ENCODE measurements around the gene CRTC1. TPM values are rescaled to one million over a fixed set of nuclear protein-coding genes. Genes with fewer than 3 reads are reported as not detected.

Gene CRTC1
- polyA plus RNA-seq, 4 donors: 16.6 to 23.1 (median 18.9) TPM

DNA sequence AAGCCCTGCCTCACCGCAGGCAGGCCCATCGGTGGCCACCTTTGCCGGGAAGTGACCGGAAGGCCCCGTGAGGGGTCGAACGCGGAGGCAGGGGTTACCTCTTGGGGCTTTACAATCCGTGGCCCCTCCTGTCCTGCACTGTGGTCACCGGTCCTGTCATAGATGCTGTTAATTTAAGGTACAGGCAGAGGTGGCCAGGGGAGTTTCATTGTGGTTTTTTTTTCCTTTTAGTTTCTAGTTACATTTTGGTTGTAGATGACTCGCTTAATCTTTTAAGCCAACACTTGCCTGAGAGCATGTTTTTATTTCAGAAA lies 94.6 kb downstream of the CRTC1 start:
- DNase-seq (ENCODE audit: low read depth in 4 of 4, low spot score in 3 of 4): no peak

DNA sequence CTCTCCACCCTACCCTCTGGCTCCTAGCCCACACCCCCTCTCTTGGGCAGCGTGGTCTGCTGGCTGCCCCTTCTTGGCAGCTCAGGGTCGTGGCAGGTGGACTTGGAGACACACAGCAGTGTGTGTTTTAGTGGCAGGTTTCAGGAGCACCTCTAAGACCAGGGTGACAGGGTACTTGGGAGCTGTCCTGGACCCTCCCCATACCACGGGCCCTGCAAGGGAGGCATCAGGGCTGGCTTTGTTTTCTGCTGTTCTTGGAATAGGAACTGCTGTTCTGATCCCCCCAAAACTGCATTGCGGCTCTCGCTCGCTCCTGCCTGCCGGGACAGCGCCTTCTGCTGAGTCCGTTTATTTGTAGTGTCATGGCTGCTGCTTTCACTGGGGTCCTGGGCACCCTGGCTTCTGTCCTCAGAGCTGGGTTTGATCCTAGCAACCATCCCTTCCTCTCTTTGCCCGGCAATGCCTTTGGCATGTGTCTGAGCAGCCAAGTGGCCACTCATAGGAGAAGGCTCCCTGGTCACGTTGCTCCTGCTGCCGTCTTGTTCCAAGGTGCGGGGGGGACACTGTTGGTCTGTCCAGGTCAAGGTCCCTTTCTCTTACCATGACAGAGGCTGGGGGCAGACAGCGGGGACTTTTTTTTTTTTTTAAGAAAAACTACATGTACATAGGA lies 95.5 kb downstream of the CRTC1 start:
- no peak for DNase-seq (ENCODE audit: low read depth in 4 of 4, low spot score in 3 of 4)

DNA sequence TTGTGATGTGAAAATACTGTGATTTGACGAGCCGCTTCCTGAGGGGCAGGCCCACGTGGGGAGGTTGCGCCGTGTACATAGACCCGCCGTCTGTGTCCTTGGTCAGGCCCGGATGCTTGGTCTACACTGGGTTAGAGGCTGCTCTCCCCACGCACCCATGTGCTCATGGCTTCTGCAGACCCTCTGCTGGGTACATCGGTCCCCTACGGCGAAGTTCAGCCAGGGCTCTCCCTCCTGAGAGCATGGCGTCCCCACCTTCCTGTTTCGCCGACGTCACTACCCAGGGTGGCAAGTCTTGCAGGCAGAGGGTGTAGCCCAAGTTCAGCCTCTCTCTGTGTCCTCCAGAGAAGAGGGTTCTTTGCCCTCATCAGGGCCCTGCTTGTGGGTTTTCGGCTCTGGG lies 96.6 kb downstream of the CRTC1 start:
- DNase-seq (ENCODE audit: low read depth in 4 of 4, low spot score in 3 of 4): no peak

GRCh38 chr19:18780631-18781030 lies 97.2 kb downstream of the CRTC1 start:
- no peak for DNase-seq (ENCODE audit: low read depth in 4 of 4, low spot score in 3 of 4)

- no peak for DNase-seq (ENCODE audit: low read depth in 4 of 4, low spot score in 3 of 4)
Observed at GRCh38 chr19:18781047-18781600, 97.6 kb downstream of the CRTC1 start.

GRCh38 chr19:18781885-18782527 lies 98.5 kb downstream of the CRTC1 start:
- no peak for DNase-seq (ENCODE audit: low read depth in 4 of 4, low spot score in 3 of 4)

GRCh38 chr19:18782559-18783225 lies 99.2 kb downstream of the CRTC1 start:
- DNase-seq (ENCODE audit: low read depth in 4 of 4, low spot score in 3 of 4): no peak

- DNase-seq (ENCODE audit: low read depth in 4 of 4, low spot score in 3 of 4): no peak
Observed at GRCh38 chr19:18783958-18784785, 100.7 kb downstream of the CRTC1 start.

GRCh38 chr19:18784786-18785120 lies 101.3 kb downstream of the CRTC1 start:
- no peak for DNase-seq (ENCODE audit: low read depth in 4 of 4, low spot score in 3 of 4)

DNA sequence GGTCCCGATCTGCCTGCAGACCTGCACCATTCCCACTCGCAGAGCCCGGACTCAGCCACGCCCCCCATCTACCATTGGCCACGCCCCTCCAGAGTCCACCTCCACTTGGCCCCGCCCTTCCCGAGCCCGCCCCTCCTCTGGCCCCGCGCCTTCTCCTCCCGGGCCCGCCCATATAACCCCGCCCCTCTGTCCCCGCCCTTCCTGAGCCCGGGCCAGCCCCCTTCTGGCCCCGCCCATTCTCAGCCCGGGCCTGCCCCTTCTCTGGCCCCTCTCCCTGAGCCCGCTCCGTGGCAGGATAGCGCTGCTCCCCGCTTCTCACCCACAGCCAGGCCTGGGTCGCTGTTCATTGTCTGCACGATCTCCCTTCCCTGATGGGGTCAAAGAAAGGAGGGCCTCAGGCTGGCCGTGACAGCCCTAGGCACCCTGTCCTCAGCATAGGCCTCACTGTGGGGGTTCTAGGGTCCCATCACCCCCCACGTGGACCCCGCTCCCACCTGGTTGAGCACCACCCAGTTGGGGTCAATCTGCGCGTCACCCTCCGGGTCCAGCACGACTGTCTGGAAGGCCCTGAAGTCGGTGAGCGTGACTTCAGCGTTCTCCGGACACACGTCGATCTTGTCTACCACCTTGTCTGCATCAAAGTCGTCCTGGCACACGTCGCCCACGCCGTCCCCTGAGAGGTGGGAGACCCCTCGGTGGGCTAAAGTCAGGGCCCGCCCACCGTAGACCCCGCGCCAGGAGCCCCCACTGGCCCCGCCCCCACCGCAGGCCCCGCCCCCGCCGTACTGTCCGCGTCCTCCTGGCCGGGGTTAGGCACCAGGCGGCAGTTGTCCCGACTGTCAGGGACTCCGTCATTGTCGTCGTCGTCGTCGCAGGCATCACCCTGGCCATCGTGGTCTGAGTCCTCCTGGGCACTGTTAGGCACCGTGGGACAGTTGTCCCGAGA lies 102.0 kb downstream of the CRTC1 start:
- DNase-seq (ENCODE audit: low read depth in 4 of 4, low spot score in 3 of 4): peak in 2 of 4 donors; percentile 23 to 33

DNA sequence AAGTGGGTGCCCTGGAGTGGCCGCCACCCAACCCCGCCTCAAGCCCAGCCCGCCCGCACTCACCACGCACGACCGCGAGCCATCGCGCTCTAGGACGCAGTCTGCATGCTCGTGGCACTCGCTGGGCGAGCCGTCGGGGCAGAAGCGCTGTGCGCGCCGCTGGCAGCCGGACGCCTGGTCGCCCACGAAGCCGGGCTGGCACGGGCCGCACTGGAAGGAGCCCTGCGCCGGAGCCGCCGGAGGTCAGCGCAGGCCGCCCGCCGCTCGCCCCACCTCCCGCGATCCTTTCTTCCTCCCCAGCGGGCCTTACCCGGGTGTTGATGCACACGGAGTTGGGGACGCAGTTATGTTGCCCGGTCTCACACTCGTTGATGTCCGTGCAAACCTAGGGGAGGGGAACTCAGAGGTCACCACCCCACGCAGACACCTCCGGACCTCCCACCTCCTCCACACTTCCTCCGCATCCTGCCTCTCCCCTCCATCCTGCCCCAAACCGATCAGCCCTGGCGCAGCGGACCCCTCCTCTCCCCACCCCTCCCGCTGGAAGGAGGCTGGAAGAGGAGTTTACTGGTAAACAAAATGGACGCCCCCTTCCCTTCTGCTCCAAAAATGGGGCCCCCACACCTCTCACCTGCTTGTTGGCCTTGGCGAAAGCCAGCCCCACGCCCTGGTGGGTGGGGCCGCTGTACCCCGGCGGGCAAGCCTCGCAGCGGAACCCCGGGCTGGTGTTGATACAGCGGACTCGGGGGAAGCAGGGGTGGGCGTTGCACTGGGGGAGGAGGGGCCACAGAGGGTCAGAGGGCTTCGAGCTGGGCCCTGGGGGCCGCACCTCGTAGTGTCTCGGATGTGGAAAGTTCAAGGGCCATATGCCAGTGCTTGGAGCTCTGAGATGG lies 105.3 kb downstream of the CRTC1 start:
- no peak for DNase-seq (ENCODE audit: low read depth in 4 of 4, low spot score in 3 of 4)

GRCh38 chr19:18789422-18789869 lies 106.0 kb downstream of the CRTC1 start:
- no peak for DNase-seq (ENCODE audit: low read depth in 4 of 4, low spot score in 3 of 4)

- no peak for DNase-seq (ENCODE audit: low read depth in 4 of 4, low spot score in 3 of 4)
Observed at GRCh38 chr19:18789883-18790565, 106.5 kb downstream of the CRTC1 start.

DNA sequence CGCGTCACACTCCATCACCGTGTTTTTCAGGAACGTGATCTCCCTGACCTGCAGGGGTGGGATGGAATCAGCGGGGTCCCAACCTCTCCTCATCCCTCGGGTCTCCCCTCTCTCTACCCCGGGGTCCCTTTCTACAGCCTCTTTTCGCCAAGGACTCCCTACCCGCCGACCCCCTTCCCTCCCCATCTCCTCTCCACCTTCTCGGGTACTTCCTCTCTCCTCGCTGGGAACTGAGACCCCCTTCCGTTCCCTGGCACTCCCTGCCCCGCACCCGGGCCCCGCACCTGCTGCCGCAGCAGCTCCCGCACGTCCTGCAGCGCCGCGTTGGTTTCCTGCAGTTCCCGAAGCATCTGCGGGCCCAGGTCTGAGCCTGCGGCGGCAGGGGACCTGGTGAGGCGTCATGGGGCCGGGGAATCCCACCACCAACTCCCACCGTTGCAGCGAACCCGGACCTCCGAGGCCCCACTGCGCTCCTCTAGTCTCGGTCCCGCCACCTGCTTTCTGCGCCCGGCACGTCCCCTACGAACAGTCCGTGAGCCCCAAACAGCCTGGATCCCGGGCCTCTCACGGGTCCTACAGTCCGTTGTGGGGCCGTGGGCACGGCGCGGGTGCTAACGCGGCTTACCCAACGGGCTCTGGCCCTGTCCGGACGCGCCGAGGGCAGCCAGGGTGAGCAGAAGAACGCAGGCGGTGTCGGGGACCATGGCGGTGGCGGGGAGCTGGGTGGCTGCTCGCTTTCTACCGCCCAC lies 107.3 kb downstream of the CRTC1 start, which contains the start of gene COMP:
TSS of gene COMP (minus strand) at position 740 of the 749 bp plus-strand sequence. CDS start at position 704, 36 bp downstream.
- no peak for DNase-seq (ENCODE audit: low read depth in 4 of 4, low spot score in 3 of 4)

GRCh38 chr19:18791315-18791678 lies 107.8 kb downstream of the CRTC1 start:
- DNase-seq (ENCODE audit: low read depth in 4 of 4, low spot score in 3 of 4): no peak

DNA sequence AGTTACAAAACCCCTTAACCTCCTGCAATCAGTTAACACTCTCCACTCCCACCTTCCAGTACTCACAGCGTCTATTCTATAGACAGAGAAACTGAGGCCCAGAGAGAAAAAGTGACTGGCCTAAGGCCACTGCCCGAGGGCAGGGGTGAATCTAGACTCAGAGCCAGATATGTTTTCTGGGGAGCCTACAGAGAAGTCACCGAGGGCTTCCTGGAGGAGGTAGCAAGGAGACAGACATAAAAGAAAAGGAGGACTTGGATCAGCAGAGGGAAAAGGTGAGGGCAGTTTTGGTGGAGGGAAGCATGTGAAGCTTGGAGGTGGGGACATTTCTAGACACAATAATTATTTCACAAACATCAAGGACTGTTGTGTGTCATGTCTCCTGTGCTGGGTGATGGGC lies 109.2 kb downstream of the CRTC1 start:
- no peak for DNase-seq (ENCODE audit: low read depth in 4 of 4, low spot score in 3 of 4)

All from right renal pelvis (tissue), 4 donors.